Stimulated activated CD4-positive, alpha-beta T cell treated with anti-CD3 and anti-CD28 coated beads, Interleukin-1b, Interleukin-23, amount 100 ng/mL, for 1 hour (primary cell): Measurements from ENCODE around the gene NUDT2.
"Not testable (repeated sequence)": the region's sequence is repeated elsewhere in the genome, so short reads cannot be mapped to it uniquely, and the experiment has no call there.

Experiments
- DNase-seq, 2 donors: peaks; one replicate each; pipeline ENCODE4 v3.0.0-alpha.2; 2020; ENCODE audit warnings: low read depth in 2 of 2

NUDT2 gene

GRCh38 chr9:34328987-34329832, at the start of gene NUDT2, which contains the start of gene KIF24:
Gene NUDT2 (plus strand): TSS chr9:34329569. CDS start chr9:34339040, 9,471 bp downstream.
Gene KIF24 (minus strand): TSS chr9:34329268. CDS start chr9:34311346, 17,922 bp downstream.
- peak; percentile 70 to 89 for DNase-seq

- no peak for DNase-seq
These were observed 47.3 kb upstream of the NUDT2 start for GRCh38 chr9:34282096-34282495.

GRCh38 chr9:34289159-34289558, 40.2 kb upstream of the NUDT2 start:
- no peak for DNase-seq

- no peak for DNase-seq
These were observed 38.3 kb upstream of the NUDT2 start for GRCh38 chr9:34291023-34291422.

- no peak for DNase-seq
These were observed 37.9 kb upstream of the NUDT2 start for GRCh38 chr9:34291423-34291822.

GRCh38 chr9:34292552-34292951, 36.8 kb upstream of the NUDT2 start:
- no peak for DNase-seq

GRCh38 chr9:34301064-34301463, 28.3 kb upstream of the NUDT2 start:
- not testable (repeated sequence) for DNase-seq

GRCh38 chr9:34308316-34308715, 21.1 kb upstream of the NUDT2 start:
- DNase-seq, result not testable (repeated sequence)

- no peak for DNase-seq
These were observed 19.2 kb upstream of the NUDT2 start for GRCh38 chr9:34310215-34310614.

GRCh38 chr9:34311499-34312185, 17.7 kb upstream of the NUDT2 start:
- DNase-seq, result no peak

- DNase-seq, result no peak
These were observed 11.9 kb upstream of the NUDT2 start for GRCh38 chr9:34317436-34317835.

GRCh38 chr9:34318163-34318790, 11.1 kb upstream of the NUDT2 start:
- no peak for DNase-seq

- DNase-seq, result no peak
These were observed 7.9 kb upstream of the NUDT2 start for GRCh38 chr9:34321451-34321850.

- no peak for DNase-seq
These were observed 6.3 kb upstream of the NUDT2 start for GRCh38 chr9:34322899-34323591.

- no peak for DNase-seq
These were observed 2.7 kb upstream of the NUDT2 start for GRCh38 chr9:34326690-34327089.

- DNase-seq, result no peak
These were observed 826 bp upstream of the NUDT2 start for GRCh38 chr9:34328500-34328986.

GRCh38 chr9:34331196-34331595, 1.8 kb downstream of the NUDT2 start:
- DNase-seq, result no peak

GRCh38 chr9:34332076-34332964, 3.0 kb downstream of the NUDT2 start:
- no peak for DNase-seq

GRCh38 chr9:34333836-34334235, 4.5 kb downstream of the NUDT2 start:
- no peak for DNase-seq

- no peak for DNase-seq
These were observed 5.0 kb downstream of the NUDT2 start for GRCh38 chr9:34334337-34334824.

GRCh38 chr9:34334916-34335315, 5.5 kb downstream of the NUDT2 start:
- DNase-seq, result no peak
